IPS DF 19.7 (cell line): ENCODE data around the gene SRRM2.

Source experiments
- DNase-seq: peaks from one replicate; pipeline ENCODE4 v3.0.0-alpha.2; 2013; ENCODE audit warnings: low read depth, low spot score

The SRRM2 gene

DNA sequence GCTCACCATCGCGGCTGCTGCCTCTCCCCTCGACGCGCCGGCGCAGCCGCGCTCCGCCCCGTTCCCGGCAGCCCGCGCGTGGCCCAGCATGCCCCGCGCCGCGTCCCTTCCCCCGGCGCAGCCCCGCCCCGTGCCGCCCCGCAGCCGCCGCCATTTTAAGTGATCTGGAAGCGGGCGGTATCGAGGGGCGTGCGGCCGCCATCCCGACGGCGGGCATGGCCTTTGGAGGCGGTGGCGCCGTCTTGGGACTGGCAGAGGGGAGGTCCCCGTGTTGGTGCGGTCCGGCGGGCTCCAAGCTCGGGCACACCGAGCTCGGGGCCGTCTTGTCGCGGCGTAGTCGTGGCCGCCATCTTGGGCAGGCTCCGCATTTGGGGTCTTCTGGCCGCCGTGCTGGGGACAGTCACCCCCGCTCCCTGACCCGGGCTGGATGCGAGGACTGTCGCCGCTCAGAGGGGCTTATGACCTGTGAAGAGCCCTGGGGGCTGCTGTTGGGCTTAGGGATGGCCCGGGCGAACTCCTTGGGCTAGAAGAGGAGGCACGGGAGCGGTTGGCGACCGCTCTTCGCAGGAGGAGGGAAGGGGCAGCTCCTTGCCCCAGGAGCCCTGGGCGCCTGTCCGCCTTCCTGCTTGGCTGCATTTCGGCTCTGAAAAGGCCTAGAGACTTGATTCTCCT, 24.9 kb downstream of the SRRM2 start, which contains the start of gene ELOB:
ELOB (minus strand) TSS at position 50 of the 672 bp plus-strand sequence; CDS start at position 9, 41 bp downstream.
- DNase-seq = no peak

DNA sequence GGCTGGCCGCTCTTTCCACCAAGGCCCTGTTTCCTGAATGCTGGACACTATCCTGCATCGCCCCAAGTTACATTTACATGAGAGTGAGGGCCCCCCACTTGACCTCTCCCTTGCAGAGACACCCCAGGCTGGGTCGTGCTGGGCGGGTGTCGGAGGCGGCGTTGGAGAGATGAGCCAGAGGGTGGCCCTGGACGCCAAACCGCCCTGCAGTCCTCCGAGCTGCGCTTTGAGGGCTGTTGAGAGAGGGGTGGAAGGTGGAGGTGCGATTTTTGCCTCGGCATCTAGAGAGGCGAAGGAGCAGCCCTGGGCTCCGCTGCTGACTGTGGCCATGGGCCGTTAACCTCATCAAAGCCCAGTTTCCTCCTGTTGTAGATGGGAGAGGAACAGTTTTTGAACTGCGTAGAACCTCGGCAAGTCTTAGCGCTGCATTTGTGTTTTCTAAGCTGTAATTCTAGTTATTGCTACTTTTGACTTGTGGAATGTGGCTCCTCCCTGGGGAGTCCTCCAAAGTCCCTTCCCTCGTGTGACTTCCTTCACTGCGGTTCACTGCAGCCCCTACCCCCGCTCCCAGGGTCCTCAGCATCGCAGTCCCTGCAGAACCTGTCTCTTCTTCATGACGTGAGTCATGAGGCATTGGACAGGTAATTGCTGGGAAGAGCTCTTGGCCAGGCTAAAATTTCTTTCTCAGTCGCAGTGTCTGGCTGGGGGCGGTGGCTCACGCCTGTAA, 25.6 kb downstream of the SRRM2 start:
- no peak for DNase-seq

DNA sequence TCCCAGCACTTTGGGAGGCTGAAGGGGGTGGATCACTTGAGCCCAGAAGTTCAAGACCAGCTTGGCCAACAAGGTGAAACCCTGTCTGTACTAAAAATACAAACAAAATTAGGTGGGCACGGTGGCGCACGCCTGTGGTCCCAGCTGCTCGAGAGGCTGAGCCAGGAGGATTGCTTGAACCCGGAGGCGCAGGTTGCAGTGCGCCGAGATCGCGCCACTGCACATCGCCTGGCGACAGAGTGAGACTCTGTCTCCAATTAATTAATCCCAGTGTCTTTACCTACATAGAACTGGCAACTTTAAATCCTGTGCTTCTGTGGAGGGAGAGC, 26.2 kb downstream of the SRRM2 start:
- DNase-seq = no peak

DNA sequence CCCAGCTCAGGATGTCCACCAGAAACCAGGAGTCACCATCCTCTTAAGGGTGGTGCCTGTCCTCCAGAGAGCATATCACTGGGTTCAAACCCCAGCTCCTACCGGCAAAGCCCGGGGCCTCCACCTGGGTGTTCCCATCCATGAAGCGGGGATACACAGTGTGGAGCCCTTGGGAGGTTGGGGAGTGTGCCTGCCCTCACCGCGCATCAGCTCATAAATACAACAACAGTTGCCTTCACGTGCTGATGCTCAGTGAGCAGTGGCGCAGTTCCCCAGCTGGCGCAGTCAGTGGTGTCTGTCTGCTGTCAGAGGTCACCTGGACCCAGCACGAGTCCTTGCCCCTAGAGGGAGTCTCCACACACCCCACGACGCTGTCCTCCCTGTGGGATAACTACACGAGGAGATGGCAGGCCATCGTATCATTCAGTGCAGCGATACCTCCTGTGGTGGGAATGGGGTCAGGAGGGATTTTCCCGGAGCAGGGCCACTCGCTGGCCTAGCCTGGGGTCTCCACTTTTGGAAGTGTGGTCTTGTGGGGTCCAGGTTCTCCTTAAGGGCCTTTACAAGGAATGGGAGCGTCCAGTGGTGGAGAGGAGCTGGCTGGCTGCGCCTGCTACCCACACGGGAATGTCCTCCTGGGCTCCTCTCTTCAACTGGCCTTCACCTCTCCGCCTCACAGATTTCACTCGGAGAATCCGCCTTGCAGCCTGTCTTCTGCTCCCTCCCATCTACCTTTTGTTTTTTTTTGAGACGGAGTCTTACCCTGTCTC, 26.9 kb downstream of the SRRM2 start:
- no peak for DNase-seq

DNA sequence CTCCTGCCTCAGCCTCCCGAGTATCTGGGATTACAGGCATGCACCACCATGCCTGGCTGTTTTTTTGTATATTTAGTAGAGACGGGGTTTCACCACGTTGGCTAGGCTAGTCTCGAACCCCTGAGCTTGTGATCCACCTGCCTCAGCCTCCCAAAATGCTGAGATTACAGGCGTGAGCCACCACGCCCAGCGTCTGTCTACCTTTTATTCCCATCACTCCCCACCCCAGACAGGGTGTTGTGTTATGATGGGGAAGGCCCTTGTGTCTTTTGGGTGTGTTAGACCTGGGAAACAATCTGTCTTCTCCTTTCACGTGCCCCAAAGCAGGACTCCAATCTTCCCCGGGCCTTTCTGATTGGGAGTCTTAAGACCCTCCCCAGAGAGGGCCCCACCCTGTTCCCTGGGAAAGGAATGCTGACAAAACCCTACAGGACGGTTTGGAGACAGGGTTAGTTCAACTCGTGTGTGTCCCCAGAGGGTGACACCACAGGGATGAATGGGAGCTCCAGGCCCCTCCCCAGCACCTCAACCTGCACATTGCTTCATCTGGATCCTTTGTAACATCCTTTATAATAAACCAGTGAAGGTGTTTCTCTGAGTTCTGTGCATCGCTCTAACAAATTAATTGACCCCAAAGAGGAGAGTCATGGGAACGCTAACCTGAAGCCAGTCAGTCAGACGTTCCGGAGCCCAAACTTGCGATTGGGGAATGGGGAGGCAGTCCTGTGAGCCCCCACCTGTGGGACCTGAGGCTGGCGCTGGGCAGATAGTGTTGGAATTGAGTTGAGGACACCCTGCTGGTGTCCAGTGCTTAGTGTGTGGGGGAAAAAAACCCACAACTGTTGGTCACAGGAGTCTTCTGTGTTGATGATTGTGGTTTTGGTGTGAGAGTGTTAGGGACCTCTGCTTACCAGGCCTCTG, 27.8 kb downstream of the SRRM2 start:
- no peak for DNase-seq

DNA sequence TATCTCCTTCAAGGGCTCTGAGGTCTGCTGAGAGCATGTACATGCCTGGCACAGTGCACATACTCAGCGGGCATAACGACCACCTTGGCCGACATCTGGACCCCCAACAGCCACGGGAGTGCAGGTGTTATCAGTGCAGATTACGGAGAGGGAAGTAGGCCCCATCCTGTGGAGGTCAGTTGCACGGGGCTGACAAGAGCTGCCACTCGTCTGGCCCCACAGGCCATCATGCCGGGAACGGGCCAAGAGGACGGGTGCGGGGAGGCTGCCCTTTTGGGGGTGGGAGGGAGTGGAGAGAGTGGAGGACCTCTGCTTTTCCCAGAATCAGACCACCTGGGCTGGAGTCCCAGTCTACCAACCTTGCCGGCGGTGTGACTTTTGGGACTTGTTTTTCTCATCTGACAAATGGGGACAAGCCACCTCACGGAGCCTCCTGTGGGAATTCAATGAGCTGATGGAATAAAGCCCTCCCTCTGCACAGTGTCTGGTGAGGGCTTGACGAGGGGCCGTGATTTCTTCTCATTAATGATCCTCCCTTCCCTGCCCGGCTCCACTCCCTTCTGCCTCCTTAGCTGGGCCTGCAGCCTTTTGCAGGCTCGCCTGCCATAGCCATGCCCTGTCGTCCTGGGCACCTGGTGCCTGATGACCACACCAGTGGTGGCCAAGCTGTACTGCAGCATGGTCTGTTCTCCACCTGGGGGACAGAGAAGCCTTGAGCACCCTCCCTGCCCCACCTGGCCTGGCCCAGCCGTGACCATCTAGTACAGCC, 30.3 kb downstream of the SRRM2 start:
- DNase-seq = no peak

DNA sequence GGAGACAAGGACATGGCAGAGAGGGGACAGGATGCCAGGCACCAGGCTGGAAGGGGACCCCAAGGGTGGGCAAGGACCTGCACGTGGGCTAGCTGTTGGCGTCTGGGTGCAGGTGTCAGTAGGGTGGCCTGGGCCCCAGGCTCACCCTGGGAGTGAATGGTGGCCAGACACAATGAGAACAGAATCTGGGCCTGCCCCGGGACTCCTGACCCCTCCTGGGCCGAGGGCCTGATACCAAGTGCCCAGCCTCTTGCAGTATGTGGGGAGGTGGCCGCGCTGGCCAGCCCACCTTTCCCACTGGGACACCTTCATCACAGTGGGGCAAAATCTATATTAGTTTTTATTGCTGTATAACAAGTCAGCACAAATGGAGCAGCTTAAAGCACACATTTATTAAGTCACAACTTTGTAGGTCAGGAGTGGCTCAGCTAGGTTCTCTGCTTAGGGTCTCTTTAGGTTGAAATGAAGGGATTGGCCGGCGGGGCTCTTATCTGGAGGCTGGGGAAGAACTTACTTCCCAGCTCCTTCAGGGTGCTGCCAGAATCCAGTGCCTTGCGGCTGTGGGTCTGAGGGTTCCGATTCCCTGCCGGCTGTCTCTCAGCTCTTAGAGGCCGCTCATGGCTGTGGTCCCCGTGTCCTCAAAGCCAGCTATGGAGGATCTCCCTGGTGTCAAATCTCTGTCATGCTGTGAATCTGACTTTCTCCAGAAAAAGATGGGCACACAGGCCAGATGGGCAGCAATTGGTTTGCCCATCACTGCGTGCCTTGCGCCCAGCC, 31.3 kb downstream of the SRRM2 start:
- no peak for DNase-seq

DNA sequence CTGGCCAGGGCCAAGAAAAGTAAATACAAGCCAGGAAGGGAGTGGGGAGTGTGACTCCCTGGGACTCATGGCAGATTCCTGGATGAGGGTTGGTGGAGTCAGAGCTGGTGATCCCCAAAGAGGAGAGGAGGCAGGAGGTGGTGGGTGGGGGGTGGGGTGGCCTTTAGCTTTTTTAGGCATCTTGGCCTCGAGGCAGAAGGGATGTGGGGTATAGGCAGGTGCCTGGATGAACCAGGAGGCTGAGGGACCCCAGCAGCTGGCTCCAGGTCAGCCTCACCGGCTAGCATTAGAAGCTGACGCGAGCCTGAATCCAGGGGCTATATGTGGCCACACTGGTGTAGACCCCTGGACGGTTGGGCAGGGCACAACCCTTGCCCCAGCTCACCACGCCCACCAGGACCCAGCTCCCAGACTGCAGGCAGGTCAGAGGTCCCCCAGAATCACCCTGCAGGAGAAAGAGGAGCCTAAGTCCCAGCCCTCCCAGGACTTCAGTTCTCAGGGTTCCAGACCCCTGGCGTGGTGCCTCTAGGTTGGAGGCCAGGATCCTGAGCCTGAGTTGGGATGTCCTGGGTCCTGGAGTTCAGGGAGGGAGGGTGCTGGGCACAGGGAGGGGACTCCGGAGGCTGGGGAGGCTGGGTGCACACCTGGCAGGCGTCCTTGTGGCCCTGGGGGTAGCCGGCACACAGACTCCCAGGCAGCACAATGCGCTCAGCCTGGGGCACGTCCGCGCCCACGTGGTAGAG, 32.1 kb downstream of the SRRM2 start:
- no peak for DNase-seq

DNA sequence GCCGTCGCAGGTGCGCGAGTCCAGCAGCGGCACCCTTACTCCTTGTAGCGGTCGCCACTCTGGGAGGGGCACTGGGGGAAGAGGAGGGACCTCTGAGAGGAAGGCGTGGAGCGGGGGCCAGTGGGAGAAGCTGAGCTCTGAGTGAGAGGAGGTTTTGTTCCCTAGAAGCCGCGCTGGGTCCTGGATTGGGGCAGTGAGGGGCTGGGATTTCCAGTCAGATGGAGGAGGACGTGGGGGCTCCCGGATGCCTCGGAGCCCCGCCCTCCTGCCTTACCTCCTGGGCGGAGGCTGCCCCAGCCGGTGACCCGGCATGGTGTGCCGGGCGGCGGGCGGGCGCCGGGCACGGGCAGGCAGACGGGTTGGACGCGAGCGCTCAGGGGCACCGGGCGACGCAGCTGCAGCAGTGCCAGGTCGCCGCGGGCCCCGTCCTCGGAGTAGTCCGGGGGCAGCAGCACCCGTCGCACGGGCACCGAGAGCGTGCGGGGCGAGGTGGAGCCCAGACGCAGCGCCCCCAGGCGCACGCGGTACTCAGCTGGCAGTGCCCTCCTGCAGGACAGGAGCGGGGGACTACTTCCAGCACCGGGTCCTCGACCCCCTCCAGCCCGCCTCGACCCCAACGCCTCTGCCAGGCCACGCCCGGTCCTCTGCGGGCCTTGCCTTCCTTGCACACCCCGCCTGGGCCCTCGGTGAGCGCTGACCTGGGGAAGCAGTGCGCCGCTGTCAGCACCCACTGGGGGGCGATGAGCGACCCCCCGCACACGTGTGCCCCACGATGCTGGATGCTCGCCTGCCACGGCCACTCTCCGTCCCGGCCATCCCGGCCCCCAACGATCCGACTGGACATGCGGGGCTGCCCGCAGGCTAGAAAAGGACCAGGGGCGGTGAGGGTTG, 32.9 kb downstream of the SRRM2 start:
- no peak for DNase-seq

DNA sequence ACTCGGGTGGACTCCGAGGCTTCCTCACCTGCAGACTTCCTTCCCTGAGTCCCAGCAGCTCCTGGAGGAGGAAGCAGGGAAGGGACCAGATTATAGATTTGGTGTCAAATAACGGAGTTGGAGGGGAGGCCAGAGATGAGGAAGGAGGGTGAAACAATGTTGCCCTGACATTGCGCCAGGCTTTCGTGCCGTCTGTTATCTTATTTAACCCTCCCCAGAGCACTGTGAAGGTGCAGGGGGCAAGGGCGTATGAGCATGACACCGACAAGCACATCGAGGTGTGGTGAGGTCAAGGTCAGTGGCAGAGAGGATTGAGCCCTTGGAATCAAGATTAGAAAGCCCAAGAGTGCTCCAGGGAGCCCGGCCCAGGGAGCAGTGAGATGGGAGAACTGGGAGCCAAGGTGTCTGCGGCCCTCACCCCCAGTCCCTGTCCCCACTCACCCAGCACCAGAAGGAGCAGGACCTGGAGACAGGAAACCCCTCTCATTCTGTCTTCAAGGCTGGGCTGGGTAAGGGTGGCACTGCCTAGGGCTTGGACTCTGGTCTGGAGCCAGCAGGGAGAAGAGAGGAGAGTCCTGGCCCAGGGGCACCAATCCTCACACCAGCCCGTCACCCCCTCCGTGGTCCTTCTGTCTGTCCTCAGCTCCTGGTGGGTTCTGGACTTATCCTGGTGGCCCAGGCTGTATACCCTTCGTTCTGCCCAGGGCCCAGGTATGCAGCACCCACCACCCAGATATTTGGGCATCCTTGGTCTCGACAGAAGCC, 33.8 kb downstream of the SRRM2 start:
- DNase-seq = no peak

DNA sequence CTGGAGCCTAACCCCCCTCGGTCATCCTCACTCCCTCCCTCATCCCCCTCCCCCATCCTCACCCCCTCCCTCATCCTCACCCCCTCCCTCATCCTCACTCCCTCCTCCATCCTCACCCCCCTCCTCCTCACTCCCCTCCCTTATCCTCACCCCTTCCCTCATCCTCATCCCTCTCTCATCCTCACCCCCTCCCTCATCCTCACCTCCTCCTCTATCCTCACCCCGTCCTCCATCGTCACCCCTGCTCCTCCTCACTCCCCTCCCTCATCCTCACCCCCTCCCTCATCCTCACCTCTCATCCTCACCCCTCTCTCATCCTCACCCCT, 34.4 kb downstream of the SRRM2 start:
- no peak for DNase-seq

DNA sequence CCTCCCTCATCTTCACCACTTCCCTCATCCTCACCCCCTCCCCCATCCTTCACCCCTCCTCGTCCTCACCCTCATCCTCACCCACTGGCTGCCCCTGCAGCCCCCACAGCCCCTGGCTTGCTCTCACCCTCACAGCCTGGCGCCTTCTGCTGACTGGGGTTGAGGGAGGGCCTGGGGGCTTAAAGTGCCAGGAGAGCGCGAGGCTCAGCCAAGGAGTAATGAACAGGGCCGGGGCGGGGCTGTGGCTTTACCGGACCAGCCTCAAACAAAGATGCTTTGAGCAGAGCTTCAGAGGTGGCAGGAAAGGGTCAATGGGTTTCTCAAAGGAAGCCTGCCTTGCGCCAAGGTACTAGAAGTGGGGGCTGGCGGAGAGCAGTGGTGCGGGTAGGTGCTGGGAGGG, 35.0 kb downstream of the SRRM2 start, which contains the start of gene PRSS33:
PRSS33 (minus strand) TSS at position 155 of the 400 bp plus-strand sequence. CDS start 1,013 bp downstream, outside the sequence.
- no peak for DNase-seq

DNA sequence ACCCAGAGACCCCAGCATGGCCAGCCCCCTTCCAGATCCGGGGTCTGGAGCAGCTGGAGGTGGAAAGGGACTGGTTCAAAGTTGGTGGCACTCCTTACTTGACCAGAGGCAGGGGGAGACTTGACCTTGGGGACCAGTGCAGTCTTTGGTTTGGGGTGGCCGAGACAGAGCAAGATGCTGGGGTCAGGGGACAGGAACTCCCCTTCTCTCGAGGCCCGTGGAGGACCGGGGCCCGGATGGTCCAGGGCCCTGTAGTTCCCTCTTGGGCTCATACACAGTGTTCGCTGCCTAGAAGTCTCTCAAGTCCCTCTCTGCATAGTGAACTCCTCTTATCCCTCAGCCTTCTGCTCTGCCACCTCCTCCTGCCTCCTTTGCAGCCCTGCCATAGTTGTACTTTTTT, 35.5 kb downstream of the SRRM2 start:
- DNase-seq = no peak

DNA sequence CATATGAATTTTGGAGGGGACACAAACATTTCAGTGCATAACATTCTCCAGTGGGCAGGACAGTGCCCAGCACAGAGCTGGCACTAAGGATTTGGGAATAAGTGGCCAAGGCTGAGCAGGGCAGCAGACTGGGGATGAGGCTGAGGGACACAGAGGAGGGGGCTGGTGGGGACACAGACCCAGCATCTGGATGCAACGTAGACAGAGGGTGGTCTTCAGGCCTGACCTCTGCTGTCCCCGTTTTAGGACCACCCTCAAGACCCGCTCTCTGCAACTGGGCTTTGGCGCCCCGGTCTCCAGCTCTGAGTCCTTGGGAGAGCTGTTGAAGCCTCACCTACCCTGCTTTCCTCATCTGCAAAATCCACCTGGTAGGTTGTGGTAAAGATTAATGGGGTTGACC, 38.2 kb downstream of the SRRM2 start:
- no peak for DNase-seq

DNA sequence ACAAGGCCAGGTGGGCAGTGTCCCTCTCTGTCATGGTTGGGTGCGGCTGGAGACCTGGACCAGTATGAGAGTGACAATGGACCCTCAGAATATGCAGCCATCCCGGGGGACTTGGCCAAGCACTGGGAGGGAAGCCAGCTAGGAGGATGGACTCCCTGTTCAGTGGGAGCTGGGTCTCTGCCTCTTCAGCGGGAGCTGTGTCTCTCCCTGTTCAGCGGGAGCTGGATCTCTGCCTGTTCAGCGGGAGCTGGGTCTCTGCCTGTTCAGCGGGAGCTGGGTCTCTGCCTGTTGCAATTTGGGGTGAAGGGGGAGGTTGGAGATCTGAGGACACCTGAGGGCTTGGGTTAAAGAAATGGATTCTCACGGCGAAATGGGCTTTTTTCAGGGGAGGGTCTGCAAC, 38.7 kb downstream of the SRRM2 start:
- DNase-seq = no peak

DNA sequence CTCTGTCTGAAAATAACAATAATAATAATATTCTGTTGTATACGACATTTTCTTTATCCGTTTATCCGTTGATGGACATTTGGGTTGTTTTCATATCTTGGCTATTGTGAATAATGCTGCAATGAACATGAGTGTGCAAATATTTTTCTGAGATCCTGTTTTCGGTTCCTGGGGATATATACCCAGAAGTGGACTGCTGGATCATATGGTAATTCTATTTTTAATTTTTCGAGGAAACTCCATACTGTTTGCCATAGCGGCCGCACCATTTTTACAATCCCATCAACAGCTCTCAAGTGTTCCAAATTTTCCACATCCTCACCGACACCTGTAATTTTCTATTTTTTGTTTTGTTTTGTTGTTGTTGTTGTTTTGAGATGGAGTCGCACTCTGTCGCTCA, 40.5 kb downstream of the SRRM2 start:
- no peak for DNase-seq

DNA sequence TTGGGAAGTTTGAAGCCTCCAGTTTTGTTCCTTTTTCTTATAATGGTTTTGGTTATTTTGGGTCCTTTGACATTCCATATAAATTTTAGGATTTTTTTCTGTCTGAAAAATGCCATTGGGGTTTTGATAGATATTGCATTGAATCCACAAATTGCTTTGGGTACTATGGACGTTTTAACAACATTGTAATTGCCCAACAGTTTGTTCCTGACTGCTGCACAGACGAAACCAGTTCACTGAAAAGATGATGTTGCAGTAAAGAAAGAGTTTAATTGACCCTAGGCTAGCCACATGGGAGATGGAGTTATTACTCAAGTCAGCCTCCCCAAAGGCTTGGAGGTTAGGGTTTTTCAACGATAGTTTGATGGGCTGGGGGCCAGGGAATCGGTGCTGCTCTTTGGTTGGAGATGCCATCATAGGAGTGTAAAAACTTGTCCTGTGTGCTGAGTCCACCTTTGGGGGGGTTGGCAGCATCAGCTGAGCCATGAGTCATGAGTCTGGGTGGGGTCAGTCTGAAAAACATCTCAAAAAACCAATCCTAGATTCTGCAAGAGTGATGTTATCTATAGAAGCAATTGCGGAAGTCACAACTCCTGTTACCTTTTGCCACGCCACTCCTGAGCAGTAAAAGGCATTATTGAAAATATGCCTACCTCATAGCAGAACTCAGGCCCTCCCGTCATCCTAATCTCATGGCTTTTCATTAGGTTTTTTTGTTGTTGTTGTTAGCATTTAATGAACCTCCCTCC, 43.1 kb downstream of the SRRM2 start:
- no peak for DNase-seq
